HepG2 (cell line): ENCODE data around the gene FAM219A. TPM values are rescaled to one million over a fixed set of nuclear protein-coding genes. Genes with fewer than 3 reads are reported as not detected.

Experiments used
- ATAC-seq: fragments of 200-7000 bp; cut with Tn5 transposase; 3 replicates; pipeline ENCODE4 v1.9.1; 2020; ENCODE audit warnings: mild to moderate bottlenecking, moderate library complexity
- BruUV-seq: library from RNA; stranded (reverse); fragments of 400-500 nt; replicated peaks from 2 replicates; lab custom pipeline; 2021; lab: Mats Ljungman, UMichigan
- CTCF ChIA-PET: fragments of 300-600 bp; formaldehyde crosslinking; extraction: SDS; loops from one replicate; lab custom pipeline; 2021; ENCODE audit warnings: low total read pairs, inconsistent platforms, low intra/inter-chr PET ratio; lab: Yijun Ruan, JAX
- POLR2A ChIA-PET: fragments of 350-600 bp; sonication (Branson Sonifier 250); formaldehyde crosslinking; loops from one replicate; lab custom pipeline; 2020; ENCODE audit warnings: antibody characterized with exemption, inconsistent platforms; lab: Yijun Ruan, JAX
- DNase-seq: peaks from one replicate; pipeline ENCODE4 v3.0.0-alpha.2; 2015; ENCODE audit warnings: low spot score
- FAIRE-seq: peaks from 3 replicates; lab custom pipeline; 2011; peaks lifted over from hg19 to GRCh38; lab: Jason Lieb, UNC
- H2AFZ ChIP-seq: one replicate; pipeline ENCODE4 v1.6.1; 2011; ENCODE audit warnings: low read length, inconsistent platforms
- H3K27ac ChIP-seq: fragments of 300-600 bp; 3 replicates; pipeline ENCODE4 v1.8.0; 2011; ENCODE audit warnings: mixed run types, mild to moderate bottlenecking, mixed read lengths, low read length, inconsistent platforms; ENCODE audit not compliant: insufficient read depth; ENCODE audit errors: extremely low read length
- H3K27me3 ChIP-seq, 2 experiments: fragments of 200-600 bp in 1 of 2; 2 replicates in 1 of 2; 3 replicates in 1 of 2; pipeline versions ENCODE4 v1.6.0 to v1.8.0; 2011; ENCODE audit warnings: low read length in 2 of 2, mild to moderate bottlenecking in 2 of 2, moderate library complexity in 2 of 2, inconsistent platforms in 1 of 2; ENCODE audit not compliant: insufficient read depth in 2 of 2, control insufficient read depth in 1 of 2
- H3K36me3 ChIP-seq, 2 experiments: fragments of 200-600 bp in 1 of 2; replicated peaks in 1 of 2; 2 replicates in 1 of 2; 3 replicates in 1 of 2; pipeline versions ENCODE4 v1.5.1 to v1.8.0; 2011; ENCODE audit warnings: low read length in 2 of 2, inconsistent platforms in 1 of 2; ENCODE audit not compliant: insufficient read depth in 2 of 2, control insufficient read depth in 1 of 2
- H3K4me1 ChIP-seq: 2 replicates; pipeline ENCODE4 v1.5.1; 2012; ENCODE audit warnings: low read length, inconsistent platforms; ENCODE audit not compliant: insufficient read depth
- H3K4me2 ChIP-seq: 2 replicates; pipeline ENCODE4 v1.6.0; 2011; ENCODE audit warnings: low read depth, low read length, inconsistent platforms
- H3K4me3 ChIP-seq, 3 experiments: fragments of 200-600 bp in 1 of 3; sonication (generic), shearing (Covaris generic) in 1 of 3; replicated peaks in 1 of 3; 2 replicates each; pipeline ENCODE4 v1.5.1; 2011 to 2016; ENCODE audit warnings: low read length in 3 of 3, inconsistent platforms in 2 of 3, low read depth in 2 of 3, mild to moderate bottlenecking in 2 of 3, control low read depth in 1 of 3, mixed read lengths in 1 of 3; ENCODE audit not compliant: insufficient read depth in 1 of 3
- H3K79me2 ChIP-seq: one replicate; pipeline ENCODE4 v1.6.1; 2011; ENCODE audit warnings: low read length, inconsistent platforms; ENCODE audit not compliant: insufficient read depth
- H3K9ac ChIP-seq: 2 replicates; pipeline ENCODE4 v1.6.0; 2011; ENCODE audit warnings: mild to moderate bottlenecking, low read depth, low read length, inconsistent platforms; ENCODE audit not compliant: insufficient read depth
- H3K9me3 ChIP-seq: 2 replicates; pipeline ENCODE4 v1.5.1; 2012; ENCODE audit warnings: mild to moderate bottlenecking, low read length
- H4K20me1 ChIP-seq: 2 replicates; pipeline ENCODE4 v1.6.0; 2011; ENCODE audit warnings: inconsistent platforms, mild to moderate bottlenecking, low read length, moderate library complexity; ENCODE audit not compliant: insufficient read depth
- ARID2 ChIP-seq: sonication (generic); formaldehyde crosslinking; IDR thresholded peaks from 2 replicates; pipeline ENCODE4 v1.8.1; 2022; ENCODE audit warnings: mild to moderate bottlenecking, missing genetic modification reagents, borderline replicate concordance
- ATM ChIP-seq: fragments of 450-650 bp; IDR thresholded peaks from 2 replicates; pipeline ENCODE4 v1.7.1; 2017; ENCODE audit warnings: mild to moderate bottlenecking, borderline replicate concordance
- HOXA5 ChIP-seq: sonication (generic); formaldehyde crosslinking; IDR thresholded peaks from 2 replicates; pipeline ENCODE4 v1.4.0; 2020; ENCODE audit warnings: missing genetic modification reagents
- PCBP2 ChIP-seq: fragments of 200-400 bp; formaldehyde crosslinking; optimal IDR thresholded peaks from 2 replicates; pipeline ENCODE3; 2018; ENCODE audit warnings: low read length, low read depth; ENCODE audit not compliant: poor library complexity, severe bottlenecking
- RAD51 ChIP-seq: fragments of 450-650 bp; IDR thresholded peaks from 2 replicates; pipeline ENCODE4 v1.6.1; 2016; ENCODE audit warnings: borderline replicate concordance
- RERE ChIP-seq: IDR thresholded peaks from 2 replicates; pipeline ENCODE4 v1.6.1; 2016; ENCODE audit warnings: low read depth, missing genetic modification reagents, missing compliant biosample characterization
- REXO4 ChIP-seq: sonication (generic); formaldehyde crosslinking; IDR thresholded peaks from 2 replicates; pipeline ENCODE4 v1.8.0; 2022; ENCODE audit warnings: missing genetic modification reagents, mild to moderate bottlenecking, borderline replicate concordance
- SNAPC2 ChIP-seq: sonication (generic); formaldehyde crosslinking; IDR thresholded peaks from 2 replicates; pipeline ENCODE4 v1.8.1; 2022; ENCODE audit warnings: mild to moderate bottlenecking, missing genetic modification reagents
- TBX3 ChIP-seq: fragments of 450-650 bp; IDR thresholded peaks from 2 replicates; pipeline ENCODE4 v1.6.1; 2017; ENCODE audit warnings: antibody characterized with exemption, mild to moderate bottlenecking, inconsistent platforms, borderline replicate concordance
- TIGD3 ChIP-seq: sonication (generic); formaldehyde crosslinking; IDR thresholded peaks from 2 replicates; pipeline ENCODE4 v1.5.1; 2020; ENCODE audit warnings: mild to moderate bottlenecking, missing genetic modification reagents, borderline replicate concordance
- TSC22D2 ChIP-seq: sonication (generic); formaldehyde crosslinking; IDR thresholded peaks from 2 replicates; pipeline ENCODE4 v1.5.1; 2020; ENCODE audit warnings: missing genetic modification reagents, mild to moderate bottlenecking, borderline replicate concordance
- ZNF101 ChIP-seq: sonication (generic); formaldehyde crosslinking; IDR thresholded peaks from 2 replicates; pipeline ENCODE4 v1.4.0; 2020; ENCODE audit warnings: mild to moderate bottlenecking, low read depth, missing genetic modification reagents, borderline replicate concordance
- ZNF678 ChIP-seq: sonication (generic); formaldehyde crosslinking; IDR thresholded peaks from 2 replicates; pipeline ENCODE4 v1.4.0; 2020; ENCODE audit warnings: mild to moderate bottlenecking, missing genetic modification reagents
- ZNF879 ChIP-seq: sonication (generic); formaldehyde crosslinking; IDR thresholded peaks from 2 replicates; pipeline ENCODE4 v1.8.1; 2023; ENCODE audit warnings: missing genetic modification reagents
- WGBS: methylation state at CpG from one replicate; pipeline ENCODE4 v1.1.6; 2017; ENCODE audit warnings: low lambda C conversion rate; 5-methylcytosine and 5-hydroxymethylcytosine counted together
- in situ Hi-C: cut with HindIII; loops from 2 replicates; pipeline ENCODE4 v1.10.0; 2017; ENCODE audit warnings: low pct_unique_long_range_greater_than_20kb; ENCODE audit not compliant: extremely low pct_ligation_motif_present
- intact Hi-C: fragments of 100-400 bp; cut with micrococcal nuclease; formaldehyde crosslinking; loops from one replicate; pipeline ENCODE4 v1.10.0; 2022; ENCODE audit not compliant: unreplicated experiment
- polyA plus RNA-seq, 8 experiments: library from polyadenylated mRNA; depleted of rRNA in 3 of 8; stranded (reverse) in 7 of 8; unstranded in 1 of 8; fragments of >200 nt; fragmentation: Illumina TruSeq in 4 of 8; extraction: Trizol in 4 of 8; gene quantifications; 2 replicates each; pipeline versions ENCODE4 v1.2.1 to v1.2.3, GENCODE V29; 2011 to 2016; ENCODE audit warnings: low read depth in 4 of 8, missing spikeins in 1 of 8, mixed read lengths in 1 of 8; ENCODE audit not compliant: insufficient read depth in 1 of 8
- total RNA-seq, 5 experiments: library from RNA; depleted of rRNA; stranded (reverse); fragments of >200 nt; fragmentation: Illumina TruSeq; extraction: Trizol; gene quantifications; 2 replicates each; pipeline ENCODE4 v1.2.3, GENCODE V29; 2016; ENCODE audit warnings: low read depth in 1 of 5
- TF ChIP-seq, protein P1 (sequence below): IDR thresholded peaks from 2 replicates; pipeline ENCODE4 v1.6.1; 2016
- TF ChIP-seq, protein P2 (sequence below): sonication (generic); formaldehyde crosslinking; IDR thresholded peaks from 2 replicates; pipeline ENCODE4 v1.8.0; 2022; ENCODE audit warnings: low read depth, missing genetic modification reagents

The FAM219A gene
- total and polyA plus RNA-seq, 2 of the 13 experiments (the other 11 are each of a cell fraction or from before 2014, with no cell fraction given): 3.9 to 6.4 TPM

DNA sequence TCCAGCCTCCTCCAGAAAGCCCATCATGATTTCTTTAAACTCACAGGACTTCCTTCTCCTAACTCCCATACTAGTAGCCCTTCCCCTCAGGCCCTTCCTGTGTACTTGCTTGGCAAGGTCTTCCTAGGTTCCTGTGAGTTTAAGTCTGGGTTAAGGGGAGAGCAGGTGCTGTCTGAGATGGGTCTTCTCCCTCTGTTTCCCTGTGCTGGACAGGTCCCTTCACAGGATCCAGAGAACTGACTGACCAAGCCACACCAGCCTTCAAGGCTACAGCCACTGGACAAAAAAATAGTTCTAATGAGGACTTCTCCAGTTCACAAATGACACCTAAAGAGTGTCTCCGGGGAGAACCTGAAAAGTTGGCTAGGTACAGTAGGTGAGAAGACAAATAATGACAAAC lies 52.2 kb downstream of the FAM219A start:
- Histone ChIP-seq H3K27ac (no peak overlapping the region), H3K36me3 (no peaks in the 10 kb centered on the region; a peak in 1 of 5 replicates), H3K27me3 (no peaks in the 10 kb centered on the region), H3K4me1 (no peaks in the 10 kb centered on the region), H3K4me2 (no peak overlapping the region), H3K79me2 (no peaks in the 10 kb centered on the region), H4K20me1 (no peaks in the 10 kb centered on the region), H3K4me3 (no peak overlapping the region), H3K9ac (no peak overlapping the region), H2AFZ (no peak overlapping the region), H3K9me3 (no peaks in the 10 kb centered on the region)
- DNase-seq (no peak), ATAC-seq (no peak), FAIRE-seq (no peak)
- no TSS peak for BruUV-seq
- 36% methylated on average over 1 of the region's 1 CpG for WGBS
- CTCF ChIA-PET: no interaction called here
- in situ Hi-C loops (no loop called here), intact Hi-C loops (no loop called here)
- POLR2A ChIA-PET: no interaction called here
- TF ChIP-seq TIGD3 (CRISPR knock-in tag) (no peak), ATM (no peak), ZNF879 (no peak), PCBP2 (no peak), SNAPC2 (CRISPR knock-in tag) (no peak), RERE (CRISPR knock-in tag) (no peak), TBX3 (no peak), HOXA5 (CRISPR knock-in tag) (no peak), ARID2 (CRISPR knock-in tag) (no peak), ZNF101 (CRISPR knock-in tag) (no peak), REXO4 (CRISPR knock-in tag) (no peak), TSC22D2 (CRISPR knock-in tag) (no peak), ZNF678 (CRISPR knock-in tag) (no peak), RAD51 (no peak)
- TF ChIP-seq, protein P1, sequence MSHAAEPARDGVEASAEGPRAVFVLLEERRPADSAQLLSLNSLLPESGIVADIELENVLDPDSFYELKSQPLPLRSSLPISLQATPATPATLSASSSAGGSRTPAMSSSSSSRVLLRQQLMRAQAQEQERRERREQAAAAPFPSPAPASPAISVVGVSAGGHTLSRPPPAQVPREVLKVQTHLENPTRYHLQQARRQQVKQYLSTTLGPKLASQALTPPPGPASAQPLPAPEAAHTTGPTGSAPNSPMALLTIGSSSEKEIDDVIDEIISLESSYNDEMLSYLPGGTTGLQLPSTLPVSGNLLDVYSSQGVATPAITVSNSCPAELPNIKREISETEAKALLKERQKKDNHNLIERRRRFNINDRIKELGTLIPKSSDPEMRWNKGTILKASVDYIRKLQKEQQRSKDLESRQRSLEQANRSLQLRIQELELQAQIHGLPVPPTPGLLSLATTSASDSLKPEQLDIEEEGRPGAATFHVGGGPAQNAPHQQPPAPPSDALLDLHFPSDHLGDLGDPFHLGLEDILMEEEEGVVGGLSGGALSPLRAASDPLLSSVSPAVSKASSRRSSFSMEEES (CRISPR knock-in tag): no peak
- TF ChIP-seq, protein P2, sequence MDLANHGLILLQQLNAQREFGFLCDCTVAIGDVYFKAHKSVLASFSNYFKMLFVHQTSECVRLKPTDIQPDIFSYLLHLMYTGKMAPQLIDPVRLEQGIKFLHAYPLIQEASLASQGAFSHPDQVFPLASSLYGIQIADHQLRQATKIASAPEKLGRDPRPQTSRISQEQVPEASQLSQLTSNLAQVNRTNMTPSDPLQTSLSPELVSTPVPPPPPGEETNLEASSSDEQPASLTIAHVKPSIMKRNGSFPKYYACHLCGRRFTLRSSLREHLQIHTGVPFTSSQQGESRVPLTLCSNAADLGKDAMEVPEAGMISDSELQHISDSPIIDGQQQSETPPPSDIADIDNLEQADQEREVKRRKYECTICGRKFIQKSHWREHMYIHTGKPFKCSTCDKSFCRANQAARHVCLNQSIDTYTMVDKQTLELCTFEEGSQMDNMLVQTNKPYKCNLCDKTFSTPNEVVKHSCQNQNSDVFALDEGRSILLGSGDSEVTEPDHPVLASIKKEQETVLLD (CRISPR knock-in tag): no peak
